Vagina (tissue), 2 donors: Measurements from ENCODE around the gene HSCB. TPM values are rescaled to one million over a fixed set of nuclear protein-coding genes. Genes with fewer than 3 reads are reported as not detected.
"Not testable (repeated sequence)": the region's sequence is repeated elsewhere in the genome, so short reads cannot be mapped to it uniquely, and the experiment has no call there.

Source experiments
- DNase-seq, 2 donors: peaks; one replicate each; pipeline ENCODE4 v3.0.0-alpha.2; 2017; ENCODE audit errors: extremely low spot score in 2 of 2
- H3K27ac ChIP-seq: fragments of 200-600 bp; sonication (generic); one replicate; pipeline ENCODE4 v1.5.1; 2019
- H3K27me3 ChIP-seq: fragments of 200-600 bp; sonication (generic); one replicate; pipeline ENCODE4 v1.5.1; 2019
- H3K36me3 ChIP-seq, 2 donors: fragments of 200-600 bp; sonication (generic); one replicate each; pipeline ENCODE4 v1.5.1; 2017 to 2019
- H3K4me1 ChIP-seq: fragments of 200-600 bp; sonication (generic); one replicate; pipeline ENCODE4 v1.5.1; 2019
- H3K4me3 ChIP-seq, 2 donors: fragments of 200-600 bp; sonication (generic); 1 replicate in 1 of 2; 2 replicates in 1 of 2; pipeline ENCODE4 v1.5.1; 2016 to 2019
- H3K9me3 ChIP-seq: fragments of 200-600 bp; sonication (generic); one replicate; pipeline ENCODE4 v1.5.1; 2019
- CTCF ChIP-seq, 3 experiments: fragments of 450-650 bp in 2 of 3; fragments of 200-600 bp in 1 of 3; sonication (generic) in 1 of 3; IDR thresholded peaks; one replicate each; pipeline ENCODE4 v1.5.1; 2017 to 2019; ENCODE audit warnings: antibody characterized with exemption in 3 of 3, mild to moderate bottlenecking in 2 of 3, moderate library complexity in 2 of 3
- POLR2A ChIP-seq, 2 donors: fragments of 450-650 bp; IDR thresholded peaks; one replicate each; pipeline ENCODE4 v1.6.1; 2017; ENCODE audit warnings: antibody characterized with exemption in 2 of 2, mild to moderate bottlenecking in 2 of 2, moderate library complexity in 2 of 2
- POLR2AphosphoS5 ChIP-seq, 2 donors: sonication (generic); formaldehyde crosslinking; IDR thresholded peaks; one replicate each; pipeline ENCODE4 v1.9.0; 2017; ENCODE audit warnings: antibody characterized with exemption in 2 of 2, mild to moderate bottlenecking in 2 of 2, low read depth in 1 of 2; ENCODE audit not compliant: insufficient read depth in 1 of 2
- intact Hi-C: fragments of 100-400 bp; cut with DNase I; formaldehyde crosslinking; loops from one replicate; pipeline ENCODE4 v1.15.1; 2023
- total RNA-seq: library from RNA; depleted of rRNA; stranded (reverse); fragments of >200 nt; gene quantifications from one replicate; pipeline ENCODE4 v1.2.3, GENCODE V29; 2016

Gene HSCB
- total RNA-seq, 1 donor from 2014 or later: 15.0 TPM

DNA sequence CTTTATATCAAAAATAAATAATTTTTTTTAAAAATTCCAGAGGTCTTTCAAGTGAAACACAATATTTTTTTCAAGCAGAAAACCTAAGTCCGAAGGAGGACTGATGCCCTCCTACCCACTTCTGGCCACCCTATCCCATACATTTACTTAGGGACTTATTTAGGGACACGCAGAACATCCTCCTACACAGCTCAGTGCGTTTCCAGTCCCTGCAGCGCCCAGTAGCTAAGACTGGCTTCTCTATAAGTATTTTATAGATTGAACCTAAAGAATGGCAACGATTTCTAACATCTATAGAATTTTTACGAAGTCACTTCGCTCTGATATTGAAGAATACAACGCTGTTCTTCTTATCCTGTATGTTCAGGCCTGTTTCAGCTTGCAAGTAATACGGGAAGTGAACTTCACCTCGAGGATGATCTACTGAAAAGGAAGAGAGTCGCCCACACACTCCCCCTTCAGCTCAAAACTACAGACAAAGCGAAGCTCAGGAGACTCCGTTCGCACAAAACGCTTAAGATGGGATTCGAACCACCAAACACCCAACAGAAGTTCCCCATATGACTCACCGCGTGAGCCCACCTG lies 547 bp upstream of the HSCB start:
- no peaks in the 10 kb centered on the region for H3K9me3 ChIP-seq
- peaks cover 16% of the 10 kb centered on the region for H3K4me1 ChIP-seq
- no peak for TF ChIP-seq POLR2AphosphoS5 (IDR thresholded peaks at IDR 0.05; ENCODE audit: insufficient read depth in 1 of 2, low read depth in 1 of 2)
- TF ChIP-seq CTCF (IDR thresholded peaks at IDR 0.05): no peak
- no peak for TF ChIP-seq POLR2A (IDR thresholded peaks at IDR 0.05)
- H3K27me3 ChIP-seq: no peaks in the 10 kb centered on the region
- H3K4me3 ChIP-seq: peak overlapping the region; percentile 85 to 99
- H3K36me3 ChIP-seq: peaks cover 0 to 22% of the 10 kb centered on the region in 2 donors
- DNase-seq: no peak
- H3K27ac ChIP-seq: peak overlapping the region; percentile 99
- intact Hi-C loops: no loop called here

- H3K4me3 ChIP-seq: peak overlapping the region; percentile 85 to 99
- TF ChIP-seq CTCF (IDR thresholded peaks at IDR 0.05): no peak
- TF ChIP-seq POLR2A (IDR thresholded peaks at IDR 0.05): no peak
- TF ChIP-seq POLR2AphosphoS5 (IDR thresholded peaks at IDR 0.05; ENCODE audit: insufficient read depth in 1 of 2, low read depth in 1 of 2): no peak
- H3K36me3 ChIP-seq: peaks cover 0 to 32% of the 10 kb centered on the region in 2 donors
- peak overlapping the region; percentile 99 for H3K27ac ChIP-seq
- DNase-seq: no peak
- H3K9me3 ChIP-seq: no peaks in the 10 kb centered on the region
- H3K4me1 ChIP-seq: peaks cover 16% of the 10 kb centered on the region
- intact Hi-C loops: no loop called here
- H3K27me3 ChIP-seq: no peaks in the 10 kb centered on the region
These were observed 723 bp downstream of the HSCB start for GRCh38 chr22:28742562-28742962.

DNA sequence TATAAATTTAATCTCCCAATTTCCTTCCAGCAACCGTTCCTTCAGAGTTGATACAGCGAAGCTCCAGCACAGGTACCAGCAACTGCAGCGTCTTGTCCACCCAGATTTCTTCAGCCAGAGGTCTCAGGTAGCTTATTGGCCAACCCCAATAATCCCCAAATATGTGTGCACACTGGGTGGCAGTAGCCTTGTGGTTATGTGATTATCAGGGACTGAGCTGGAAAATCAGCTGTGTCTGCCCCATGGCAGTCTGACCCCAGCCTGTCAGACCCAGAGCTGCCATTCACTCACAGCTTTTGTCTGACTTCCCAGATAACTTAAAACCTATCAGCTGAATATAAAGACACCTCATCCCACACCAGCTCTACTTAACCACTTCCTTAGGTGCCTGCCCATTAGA lies 2.0 kb downstream of the HSCB start:
- Histone ChIP-seq H3K9me3 (no peaks in the 10 kb centered on the region), H3K4me1 (peaks cover 16% of the 10 kb centered on the region), H3K4me3 (no peak overlapping the region), H3K27ac (no peak overlapping the region), H3K36me3 (peaks cover 0 to 33% of the 10 kb centered on the region in 2 donors), H3K27me3 (no peaks in the 10 kb centered on the region)
- no peak for TF ChIP-seq CTCF (IDR thresholded peaks at IDR 0.05)
- no peak for TF ChIP-seq POLR2AphosphoS5 (IDR thresholded peaks at IDR 0.05; ENCODE audit: insufficient read depth in 1 of 2, low read depth in 1 of 2)
- no peak for TF ChIP-seq POLR2A (IDR thresholded peaks at IDR 0.05)
- no peak for DNase-seq
- intact Hi-C loops: no loop called here

DNA sequence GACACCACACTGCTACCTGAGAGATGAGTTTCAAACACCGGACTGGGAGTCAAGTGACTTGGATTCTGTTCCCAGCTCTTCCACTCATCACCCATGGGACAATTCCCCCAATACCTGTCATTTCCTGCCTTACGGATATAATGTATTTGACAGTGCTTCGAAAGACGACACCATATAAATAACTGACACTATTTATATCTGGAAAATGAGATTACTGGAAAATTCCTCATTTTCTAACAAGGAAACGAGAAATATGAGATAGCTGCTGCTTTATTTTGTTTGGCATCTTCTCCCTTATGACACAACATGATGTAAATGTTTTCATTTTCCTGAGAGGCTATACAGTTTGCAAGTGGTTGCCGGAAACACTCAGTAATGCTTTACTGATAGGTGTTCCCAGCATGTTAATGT lies 8.6 kb downstream of the HSCB start:
- intact Hi-C loops: no loop called here
- peaks cover 0 to 17% of the 10 kb centered on the region in 2 donors for H3K36me3 ChIP-seq
- H3K9me3 ChIP-seq: no peaks in the 10 kb centered on the region

DNA sequence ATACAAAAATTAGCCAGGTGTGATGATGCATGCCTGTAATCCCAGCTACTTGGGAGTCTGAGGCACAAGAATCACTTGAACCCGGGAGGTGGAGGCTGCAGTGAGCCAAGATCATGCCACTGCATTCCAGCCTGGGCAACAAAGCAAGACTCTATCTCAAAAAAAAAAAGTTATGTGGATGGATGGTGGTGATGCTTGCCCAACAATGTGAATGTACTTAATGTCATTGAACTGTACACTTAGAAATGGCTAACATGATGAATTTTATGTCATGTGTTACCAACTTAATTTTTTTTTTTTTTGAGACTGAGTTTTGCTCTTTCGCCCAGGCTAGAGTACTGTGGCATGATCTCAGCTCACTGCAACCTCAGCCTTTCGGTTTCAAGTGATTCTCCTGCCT lies 12.7 kb downstream of the HSCB start:
- DNase-seq, H3K27ac ChIP-seq, H3K4me1 ChIP-seq, intact Hi-C loops, H3K9me3 ChIP-seq, H3K4me3 ChIP-seq, H3K36me3 ChIP-seq, H3K27me3 ChIP-seq: not testable (repeated sequence)

More for the DNA sequence above, 8.6 kb downstream of the HSCB start:
- H3K4me1 ChIP-seq: no peaks in the 10 kb centered on the region
- no peaks in the 10 kb centered on the region for H3K27me3 ChIP-seq
- TF ChIP-seq POLR2AphosphoS5 (IDR thresholded peaks at IDR 0.05; ENCODE audit: insufficient read depth in 1 of 2, low read depth in 1 of 2): no peak
- TF ChIP-seq POLR2A (IDR thresholded peaks at IDR 0.05): no peak
- no peak for DNase-seq
- no peak overlapping the region for H3K27ac ChIP-seq
- no peak overlapping the region for H3K4me3 ChIP-seq

GRCh38 chr22:28759861-28760560 lies 18.2 kb downstream of the HSCB start:
- no peak overlapping the region for H3K4me3 ChIP-seq
- no peak overlapping the region for H3K27ac ChIP-seq
- no peaks in the 10 kb centered on the region for H3K27me3 ChIP-seq
- DNase-seq: no peak
- H3K9me3 ChIP-seq: no peaks in the 10 kb centered on the region
- no peaks in the 10 kb centered on the region for H3K36me3 ChIP-seq
- intact Hi-C loops: no loop called here
- no peaks in the 10 kb centered on the region for H3K4me1 ChIP-seq
- TF ChIP-seq CTCF (IDR thresholded peaks at IDR 0.05) (no peak), POLR2AphosphoS5 (IDR thresholded peaks at IDR 0.05; ENCODE audit: insufficient read depth in 1 of 2, low read depth in 1 of 2) (no peak), POLR2A (IDR thresholded peaks at IDR 0.05) (no peak)
